Neural crest cell (in vitro differentiated cells): Measurements from ENCODE around the gene CHKA. TPM values are rescaled to one million over a fixed set of nuclear protein-coding genes. Genes with fewer than 3 reads are reported as not detected.
A peak's percentile ranks its signal among the peaks of the same experiment; 100 is the strongest.

Experiments
- DNase-seq: peaks from one replicate; pipeline ENCODE4 v3.0.0; 2021; ENCODE audit warnings: low read depth, mixed read lengths, low spot score
- H3K27ac Mint-ChIP-seq: one replicate; pipeline ENCODE4 v1.8.0; 2021; ENCODE audit warnings: mild to moderate bottlenecking, mixed read lengths; ENCODE audit not compliant: unreplicated experiment
- H3K27me3 Mint-ChIP-seq: 2 replicates; pipeline ENCODE4 v1.8.0; 2021; ENCODE audit warnings: low read depth, mild to moderate bottlenecking, mixed read lengths
- H3K36me3 Mint-ChIP-seq: 2 replicates; pipeline ENCODE4 v1.8.0; 2021; ENCODE audit warnings: low read depth, mild to moderate bottlenecking, mixed read lengths
- H3K4me1 Mint-ChIP-seq: 2 replicates; pipeline ENCODE4 v1.8.0; 2021; ENCODE audit warnings: mixed read lengths
- H3K4me3 Mint-ChIP-seq: one replicate; pipeline ENCODE4 v1.8.0; 2021; ENCODE audit warnings: mild to moderate bottlenecking, mixed read lengths
- H3K9me3 Mint-ChIP-seq: 2 replicates; pipeline ENCODE4 v1.8.0; 2021; ENCODE audit warnings: mixed read lengths
- total RNA-seq: library from RNA; stranded (reverse); gene quantifications from 2 replicates; pipeline ENCODE4 v1.2.1, GENCODE V29; 2021
- TF ChIP-seq, protein P1 (sequence below): fragments of 200-600 bp; sonication (generic); conservative IDR thresholded peaks from 2 replicates; pipeline ENCODE4 v1.5.0; 2021; ENCODE audit warnings: antibody characterized with exemption, mild to moderate bottlenecking

Gene CHKA
- total RNA-seq, 1 donor from 2014 or later: 44.2 TPM

DNA sequence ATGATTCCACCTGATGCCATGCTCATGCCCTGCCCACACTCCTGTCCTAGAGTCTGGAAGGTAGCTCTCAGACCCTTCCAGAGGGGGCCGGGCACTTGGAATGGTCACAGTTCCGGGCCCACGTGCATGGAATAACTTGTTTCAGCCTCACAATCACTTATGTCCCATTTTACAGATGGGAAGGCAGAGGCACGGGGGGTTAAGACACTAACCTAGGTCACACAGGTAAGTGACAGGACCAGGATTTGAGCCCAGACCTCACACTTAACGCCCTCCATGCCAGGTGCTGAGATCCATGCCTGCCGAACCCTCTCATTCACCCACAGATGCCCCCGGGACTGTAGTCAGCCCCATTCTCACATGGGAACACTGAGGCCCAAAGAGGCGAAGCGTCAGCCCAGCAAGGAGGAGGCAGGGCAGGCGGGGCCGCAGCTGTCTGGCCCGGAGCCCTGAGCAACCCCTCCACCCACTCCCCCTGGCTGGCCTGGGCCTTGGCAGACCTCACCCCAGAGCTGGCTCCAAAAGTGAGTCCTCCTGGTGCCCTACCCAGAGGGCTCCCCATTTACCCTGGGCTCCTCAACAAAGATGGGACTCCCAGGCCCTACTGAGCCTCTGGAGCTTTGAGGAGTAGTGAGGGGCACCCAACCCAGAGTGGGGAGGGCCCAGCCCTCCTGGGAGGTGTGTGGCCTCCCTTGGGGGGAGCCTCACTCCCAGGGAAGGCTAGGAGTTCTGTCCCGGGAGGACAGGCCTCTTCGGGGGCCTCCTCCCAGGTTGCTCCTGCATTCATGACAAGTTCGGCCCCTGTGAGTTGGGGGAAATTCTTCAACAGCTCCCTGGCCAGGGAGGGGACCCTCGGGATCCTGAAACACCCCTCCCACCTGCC lies 113.4 kb downstream of the CHKA start:
- Mint-ChIP-seq H3K4me3 (no peak overlapping the region), H3K9me3 (no peaks in the 10 kb centered on the region), H3K36me3 (no peaks in the 10 kb centered on the region), H3K4me1 (peaks cover 31% of the 10 kb centered on the region), H3K27me3 (peaks cover 25% of the 10 kb centered on the region), H3K27ac (no peak overlapping the region)
- DNase-seq: no peak
- TF ChIP-seq, protein P1, sequence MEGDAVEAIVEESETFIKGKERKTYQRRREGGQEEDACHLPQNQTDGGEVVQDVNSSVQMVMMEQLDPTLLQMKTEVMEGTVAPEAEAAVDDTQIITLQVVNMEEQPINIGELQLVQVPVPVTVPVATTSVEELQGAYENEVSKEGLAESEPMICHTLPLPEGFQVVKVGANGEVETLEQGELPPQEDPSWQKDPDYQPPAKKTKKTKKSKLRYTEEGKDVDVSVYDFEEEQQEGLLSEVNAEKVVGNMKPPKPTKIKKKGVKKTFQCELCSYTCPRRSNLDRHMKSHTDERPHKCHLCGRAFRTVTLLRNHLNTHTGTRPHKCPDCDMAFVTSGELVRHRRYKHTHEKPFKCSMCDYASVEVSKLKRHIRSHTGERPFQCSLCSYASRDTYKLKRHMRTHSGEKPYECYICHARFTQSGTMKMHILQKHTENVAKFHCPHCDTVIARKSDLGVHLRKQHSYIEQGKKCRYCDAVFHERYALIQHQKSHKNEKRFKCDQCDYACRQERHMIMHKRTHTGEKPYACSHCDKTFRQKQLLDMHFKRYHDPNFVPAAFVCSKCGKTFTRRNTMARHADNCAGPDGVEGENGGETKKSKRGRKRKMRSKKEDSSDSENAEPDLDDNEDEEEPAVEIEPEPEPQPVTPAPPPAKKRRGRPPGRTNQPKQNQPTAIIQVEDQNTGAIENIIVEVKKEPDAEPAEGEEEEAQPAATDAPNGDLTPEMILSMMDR: no peak

DNA sequence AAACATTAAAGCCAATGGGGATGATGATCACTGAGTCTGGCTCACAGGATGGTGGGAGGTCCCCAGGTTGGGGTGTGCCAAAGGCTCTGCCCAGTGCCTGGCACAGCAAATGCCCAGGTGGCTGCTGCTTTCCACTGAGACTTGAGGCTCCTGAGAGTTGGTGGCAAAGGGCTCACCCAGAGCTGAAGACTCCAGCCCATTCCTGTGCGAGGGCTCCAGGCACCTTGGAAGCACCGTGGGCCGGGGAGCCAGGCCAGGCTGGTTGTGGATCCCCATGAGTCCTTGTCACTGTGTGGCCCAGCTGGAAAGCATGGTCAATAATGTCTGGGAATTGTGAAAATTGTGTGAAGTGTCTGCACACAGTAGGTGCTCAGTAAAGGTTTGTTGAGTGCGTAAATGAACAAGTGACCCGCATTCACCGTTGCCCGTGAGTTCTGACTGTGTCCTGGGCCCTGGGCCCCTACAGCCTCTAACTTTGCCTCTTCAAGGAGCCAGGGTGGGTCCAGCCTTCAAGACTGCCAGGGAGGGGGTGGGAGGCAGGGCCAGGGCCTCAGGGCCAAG lies 114.5 kb downstream of the CHKA start:
- H3K27ac Mint-ChIP-seq: no peak overlapping the region
- H3K36me3 Mint-ChIP-seq: no peaks in the 10 kb centered on the region
- peaks cover 36% of the 10 kb centered on the region for H3K27me3 Mint-ChIP-seq

DNA sequence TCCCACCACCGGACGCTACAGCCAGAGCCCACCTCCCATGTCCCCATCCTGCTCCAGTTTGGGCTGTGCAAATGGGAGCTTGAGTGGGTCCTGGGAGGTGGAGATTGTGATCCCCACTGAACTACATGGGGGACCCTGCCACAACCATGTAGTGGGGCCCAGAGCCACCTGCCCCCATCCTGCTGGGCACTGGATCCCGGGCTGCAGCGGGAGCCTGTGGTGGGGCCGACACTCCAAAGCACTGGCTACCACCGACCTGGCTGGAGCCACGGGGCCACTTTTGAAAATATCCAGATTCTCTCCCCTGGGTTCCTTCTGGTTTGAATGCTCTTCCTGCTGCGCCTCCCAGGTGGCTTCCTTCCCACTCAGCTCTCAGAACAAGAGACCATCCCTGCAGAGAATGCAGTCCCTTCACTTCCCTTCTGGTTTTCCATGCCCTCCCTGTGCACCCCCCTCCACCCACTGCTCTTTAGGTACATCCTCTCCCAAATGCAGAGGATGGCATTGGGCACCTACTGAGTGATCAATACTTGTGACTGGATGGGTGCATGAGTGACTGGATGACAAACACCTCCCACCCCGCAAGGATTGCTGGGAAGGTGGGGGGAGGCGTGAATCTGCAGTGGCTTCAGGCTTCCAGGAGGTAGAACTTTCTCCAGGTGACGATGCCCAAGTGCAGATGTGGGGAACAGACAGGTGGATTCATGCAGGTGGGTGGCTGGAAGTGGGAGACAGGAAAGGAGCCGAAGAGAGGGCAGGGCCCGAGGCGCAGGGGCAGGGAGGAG lies 116.4 kb downstream of the CHKA start:
- no peak for DNase-seq
- TF ChIP-seq, protein P1: no peak
- Mint-ChIP-seq H3K36me3 (no peaks in the 10 kb centered on the region), H3K4me1 (peaks cover 13% of the 10 kb centered on the region), H3K27me3 (peaks cover 39% of the 10 kb centered on the region), H3K9me3 (no peaks in the 10 kb centered on the region), H3K4me3 (peak overlapping the region; percentile 75), H3K27ac (no peak overlapping the region)

More for the DNA sequence above, 114.5 kb downstream of the CHKA start:
- Mint-ChIP-seq H3K4me3 (peak overlapping the region; percentile 58), H3K9me3 (no peaks in the 10 kb centered on the region), H3K4me1 (peaks cover 30% of the 10 kb centered on the region)
- no peak for DNase-seq
- TF ChIP-seq, protein P1: no peak

DNA sequence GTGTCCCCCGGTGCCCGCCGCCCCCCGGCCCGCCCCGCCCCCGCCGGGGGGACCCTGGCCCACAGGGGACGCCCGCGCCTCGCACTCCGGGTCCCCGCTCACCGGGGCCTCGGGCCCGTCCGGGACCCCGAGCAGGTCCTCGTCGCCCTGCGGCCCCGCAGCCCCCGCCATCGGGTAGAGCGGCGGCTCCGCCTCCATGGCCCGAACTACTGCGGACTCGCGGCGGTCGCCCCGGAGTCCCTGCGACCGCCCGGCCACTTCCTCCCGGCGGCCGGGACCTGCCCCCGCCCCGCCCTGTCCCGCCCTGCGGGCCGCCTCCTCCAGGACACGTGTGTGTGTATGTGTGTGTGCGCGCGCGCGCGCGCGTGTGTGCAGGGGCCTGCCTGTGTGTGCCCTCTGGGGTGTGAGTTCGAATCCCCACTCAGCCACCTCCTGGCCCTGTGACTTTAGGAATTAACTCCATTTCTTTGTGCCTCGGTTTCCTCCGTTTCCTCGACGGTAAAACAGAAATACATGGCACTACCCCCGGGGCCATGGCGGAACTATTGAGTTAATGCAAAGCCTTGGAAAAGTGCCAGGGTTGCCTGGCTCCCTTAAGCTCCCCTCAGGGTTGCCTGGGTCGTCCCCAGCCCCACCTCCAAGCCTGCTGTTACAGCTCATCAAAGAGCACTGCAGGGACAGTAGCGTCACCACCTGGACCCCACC lies 117.2 kb downstream of the CHKA start, which contains the start of gene UNC93B1:
Gene UNC93B1, minus strand, starts transcription at position 252 of the 705 bp plus-strand sequence. Its CDS starts 54 bp downstream, at position 198.
- no peaks in the 10 kb centered on the region for H3K9me3 Mint-ChIP-seq
- DNase-seq: peak; percentile 56

More for the DNA sequence above, 117.2 kb downstream of the CHKA start, which contains the start of gene UNC93B1:
- H3K4me3 Mint-ChIP-seq: peak within 1 kb of the TSS; percentile 75
- H3K36me3 Mint-ChIP-seq: no peaks in the 10 kb centered on the region
- TF ChIP-seq, protein P1: no peak
- H3K27me3 Mint-ChIP-seq: peaks cover 39% of the 10 kb centered on the region
- H3K27ac Mint-ChIP-seq: no peak within 1 kb of the TSS
- H3K4me1 Mint-ChIP-seq: peaks cover 5% of the 10 kb centered on the region
